Stimulated activated CD4-positive, alpha-beta T cell treated with anti-CD3 and anti-CD28 coated beads, Interleukin-1b, Interleukin-23, amount 100 ng/mL, for 1 hour (primary cell): ENCODE measurements around the gene ZNF474.

Experiments used
- DNase-seq, 2 donors: peaks; one replicate each; pipeline ENCODE4 v3.0.0-alpha.2; 2020; ENCODE audit warnings: low read depth in 2 of 2

Gene ZNF474

DNA sequence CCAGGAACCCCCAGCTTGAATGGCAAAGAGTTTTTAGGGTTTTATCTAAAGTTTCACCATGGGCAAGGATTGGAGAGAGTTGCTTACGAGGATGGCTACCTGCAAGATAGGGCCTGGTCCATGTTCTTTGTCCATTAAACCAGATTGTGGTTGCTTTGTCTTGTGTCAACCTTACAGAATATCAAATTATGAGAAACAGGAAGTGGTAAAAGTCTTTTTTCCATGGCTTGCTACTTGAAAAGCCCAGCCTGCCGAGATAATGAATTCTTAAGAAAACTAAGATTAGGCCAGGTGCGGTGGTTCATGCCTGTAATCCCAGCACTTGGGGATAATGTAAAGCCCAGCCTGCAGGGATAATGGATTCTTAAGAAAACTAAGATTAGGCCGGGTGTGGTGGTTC, 24.4 kb downstream of the ZNF474 start:
- no peak for DNase-seq

DNA sequence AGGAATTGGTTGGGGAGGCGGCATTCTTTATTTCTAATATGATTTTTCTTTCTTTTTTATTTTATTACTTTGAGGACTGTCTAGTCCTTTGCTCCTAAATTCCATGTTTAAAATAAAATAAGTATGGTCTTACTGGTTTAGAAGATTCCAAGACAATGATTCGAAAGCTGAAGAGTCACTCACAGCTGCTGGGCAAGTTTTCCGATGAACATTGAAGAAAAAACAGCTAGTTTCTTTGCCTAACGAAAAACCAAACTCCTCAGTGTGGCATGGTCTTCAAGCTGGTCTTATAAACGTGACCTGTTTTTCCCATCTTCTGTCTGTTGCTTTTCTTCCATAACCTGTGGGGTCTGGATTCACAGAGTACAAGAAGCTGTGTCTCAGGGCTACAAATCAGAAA, 25.1 kb downstream of the ZNF474 start:
- no peak for DNase-seq

DNA sequence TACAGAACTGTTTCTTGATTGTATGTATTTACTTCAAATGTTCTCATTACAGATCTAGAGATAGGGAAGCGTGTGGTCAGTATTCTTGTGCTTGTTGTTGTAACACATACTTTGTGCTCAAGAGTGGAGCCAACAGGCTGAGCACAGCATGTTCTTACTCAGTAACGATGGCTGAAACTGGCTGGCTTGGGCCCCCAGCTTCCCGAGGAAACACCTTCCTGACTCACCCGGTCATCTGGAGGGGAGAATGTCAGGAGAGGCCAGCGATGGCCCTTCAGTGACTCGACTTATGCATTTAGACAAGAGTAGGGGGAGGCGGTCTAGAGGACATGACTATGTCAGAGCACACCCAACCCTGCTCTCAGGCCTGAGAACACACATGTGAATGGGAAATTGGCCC, 25.6 kb downstream of the ZNF474 start:
- DNase-seq: no peak

DNA sequence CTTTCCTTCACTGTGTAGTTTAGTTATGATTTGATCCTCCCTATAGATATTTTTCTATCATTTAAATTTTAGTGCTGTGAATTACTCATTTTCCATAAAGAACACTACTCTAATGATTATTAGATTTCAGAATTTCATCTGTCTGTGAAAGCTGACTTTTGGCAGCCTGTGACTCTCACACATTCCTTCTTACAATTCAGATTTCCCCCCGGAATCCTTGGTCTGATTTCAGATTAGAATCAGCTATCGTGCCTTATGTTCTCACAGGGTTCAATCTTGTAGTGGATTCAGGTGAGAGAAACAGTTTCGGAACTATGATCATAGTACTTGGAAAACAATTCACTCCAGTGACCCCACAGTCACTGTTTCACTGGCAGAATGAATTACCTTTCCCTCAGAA, 26.2 kb downstream of the ZNF474 start:
- DNase-seq: no peak

DNA sequence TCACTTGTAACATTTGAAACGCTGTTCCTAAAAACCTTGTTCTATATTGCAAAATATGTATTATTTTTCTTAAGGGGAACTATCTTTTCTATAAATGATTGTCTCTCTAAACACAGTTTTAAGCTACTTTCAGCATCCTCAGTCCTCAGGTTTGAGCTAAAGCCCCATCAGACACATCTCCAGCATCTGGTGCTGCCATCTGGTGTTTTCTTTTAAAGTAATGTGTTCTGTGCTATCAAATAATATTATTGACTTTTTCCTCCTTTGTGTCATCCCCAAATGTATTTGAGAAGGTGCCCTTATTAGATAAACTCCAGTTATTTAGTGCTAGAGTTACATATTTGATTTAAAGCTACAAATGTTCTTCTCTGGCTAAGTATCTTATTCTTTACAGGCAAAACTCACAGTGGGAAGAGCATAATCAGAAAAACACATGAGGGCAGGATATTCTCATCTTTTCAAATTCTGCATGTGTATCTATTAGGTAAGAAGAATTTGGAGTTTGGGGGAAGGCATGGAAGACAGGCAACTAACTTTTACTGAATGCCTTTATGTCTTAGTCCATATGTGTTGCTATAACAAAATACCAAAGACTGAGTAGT, 27.5 kb downstream of the ZNF474 start:
- DNase-seq: no peak

DNA sequence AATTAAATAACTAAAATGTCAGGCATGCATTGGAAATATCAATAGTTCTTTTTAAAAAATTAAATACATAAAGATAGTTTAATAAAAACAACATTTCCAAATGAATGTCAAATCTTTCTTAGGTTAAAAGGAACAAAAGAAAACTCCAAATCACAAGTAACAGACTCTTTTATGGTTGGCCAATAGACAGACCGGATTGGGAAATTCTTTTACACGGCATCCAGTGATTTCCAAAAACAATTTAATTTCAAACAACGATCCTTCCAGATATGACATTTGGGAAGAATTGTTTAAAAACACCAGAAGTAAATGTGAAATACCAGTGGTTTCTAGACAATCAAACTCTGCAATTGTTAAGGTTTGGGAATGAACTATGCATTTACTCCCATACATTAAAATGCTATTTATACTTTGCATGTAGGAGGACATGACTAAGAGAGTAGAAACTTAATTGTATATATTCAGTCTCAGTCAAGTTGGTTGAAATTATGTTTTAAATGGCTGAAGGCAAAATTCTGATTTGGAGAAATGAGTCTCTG, 32.8 kb downstream of the ZNF474 start:
- DNase-seq: no peak

DNA sequence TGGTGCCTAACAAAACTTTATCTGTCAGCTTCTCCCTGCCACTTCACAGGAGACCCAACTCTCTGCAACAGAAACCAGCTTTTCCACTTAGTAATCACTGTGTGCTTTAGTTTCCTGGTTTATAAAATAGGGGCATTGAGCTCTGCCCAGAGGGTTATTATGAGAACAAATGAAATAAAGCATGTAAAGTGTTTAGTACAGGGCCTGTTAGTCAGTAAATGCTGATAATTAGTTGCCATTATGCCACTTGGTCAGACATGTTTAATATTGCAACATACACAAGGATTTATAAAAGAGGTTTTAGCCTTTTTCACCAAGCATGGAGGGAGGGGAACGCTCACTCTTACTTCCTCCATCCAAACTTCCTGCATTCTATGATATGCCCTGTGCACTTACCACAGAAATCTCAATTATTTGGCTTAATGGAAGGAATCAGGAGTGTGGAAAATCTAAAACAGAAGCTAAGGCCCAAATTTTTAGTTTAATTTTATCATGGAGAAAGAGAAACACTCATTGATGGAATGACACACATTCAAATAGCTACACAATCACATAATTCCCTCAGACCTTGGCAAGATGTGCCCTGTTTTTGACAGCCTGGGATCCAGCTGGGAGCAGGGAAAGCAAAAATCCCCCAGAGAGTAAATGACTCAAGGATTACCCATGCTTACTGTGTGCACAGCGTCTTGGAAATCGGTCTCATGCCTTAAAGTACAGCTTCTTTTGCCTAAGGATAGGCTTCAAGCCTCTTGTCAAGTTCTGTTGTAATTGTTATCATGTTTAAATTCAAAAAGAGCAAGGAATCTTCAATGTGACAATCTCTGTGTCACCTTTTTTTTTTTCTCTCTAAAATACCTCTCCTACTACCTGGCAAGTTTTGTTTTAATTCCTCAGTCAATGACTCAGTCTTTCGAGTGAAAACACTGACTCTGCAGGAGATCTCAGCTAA, 34.0 kb downstream of the ZNF474 start:
- no peak for DNase-seq

DNA sequence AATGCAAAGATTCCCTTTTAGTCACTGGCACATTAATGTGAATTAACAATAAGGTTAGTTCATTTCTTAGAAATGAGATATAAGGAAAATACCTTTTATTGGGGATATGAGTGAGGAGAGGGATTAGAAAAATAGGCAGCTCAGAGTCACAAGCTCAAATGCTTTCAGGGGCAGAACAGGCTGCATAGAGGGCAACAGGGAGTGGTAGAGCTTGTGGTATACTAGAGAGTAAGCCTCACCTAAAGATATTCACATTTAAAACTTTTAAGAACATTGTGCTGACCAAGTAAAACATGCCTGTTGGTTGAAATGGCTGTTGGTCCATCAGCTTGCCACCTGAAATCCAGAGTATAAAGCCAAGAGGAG, 34.7 kb downstream of the ZNF474 start:
- no peak for DNase-seq

DNA sequence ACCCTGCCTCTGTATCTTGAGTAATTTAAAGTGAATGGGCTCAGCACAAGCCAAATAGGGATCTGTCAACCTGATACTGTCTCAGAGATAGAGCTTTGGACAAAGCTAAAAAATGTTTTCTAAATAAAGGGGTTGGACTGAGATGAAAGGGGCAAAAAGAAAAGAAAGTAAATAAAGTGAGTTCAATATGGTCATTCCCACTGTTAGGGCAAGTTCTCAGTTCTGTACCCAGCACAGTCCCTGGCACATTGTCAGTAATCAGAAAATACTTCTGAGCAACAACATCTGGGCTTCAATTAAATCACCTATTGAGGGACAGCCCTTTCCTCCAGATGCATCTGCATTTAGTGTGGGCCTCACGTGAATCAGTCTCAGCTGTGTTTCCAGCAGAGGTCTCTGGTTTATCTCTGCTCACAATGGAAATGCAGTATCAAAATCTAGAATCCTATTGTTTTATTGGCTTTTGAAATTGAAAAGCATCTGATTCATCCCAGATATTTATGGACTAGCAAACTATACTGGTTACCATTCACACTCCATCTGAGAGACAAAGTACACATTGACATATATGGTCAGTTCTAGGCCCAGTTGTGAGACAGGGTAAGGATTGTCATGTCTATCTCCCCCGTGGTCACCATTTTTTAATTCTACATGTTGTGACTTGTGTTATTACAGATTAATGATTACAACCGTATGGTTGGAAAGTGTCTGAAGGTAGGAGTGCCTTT, 35.6 kb downstream of the ZNF474 start:
- DNase-seq: no peak

DNA sequence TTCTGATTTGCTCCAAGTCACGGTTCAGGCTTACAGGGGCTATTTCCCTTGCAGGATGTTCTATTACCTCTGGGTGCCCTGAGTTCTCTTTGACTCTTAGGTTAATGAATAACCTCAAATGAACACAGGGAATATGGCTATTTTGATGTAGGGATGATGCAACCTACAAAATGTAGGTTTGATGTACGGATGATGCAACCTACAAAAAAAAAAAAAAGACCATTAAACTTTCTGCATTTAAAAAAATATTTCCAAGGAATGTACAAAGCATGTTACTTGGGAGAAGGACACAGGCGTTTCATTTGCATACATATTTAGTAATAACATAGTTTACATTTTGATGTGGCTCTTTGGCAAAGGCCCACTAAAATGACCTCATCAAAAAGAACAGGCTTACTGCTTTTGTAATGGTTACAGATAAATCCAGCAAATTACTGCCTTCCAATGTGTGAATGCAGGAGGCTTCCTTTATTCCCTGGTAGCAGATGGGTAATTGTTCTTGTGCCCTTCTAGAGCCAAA, 36.3 kb downstream of the ZNF474 start:
- DNase-seq: no peak

DNA sequence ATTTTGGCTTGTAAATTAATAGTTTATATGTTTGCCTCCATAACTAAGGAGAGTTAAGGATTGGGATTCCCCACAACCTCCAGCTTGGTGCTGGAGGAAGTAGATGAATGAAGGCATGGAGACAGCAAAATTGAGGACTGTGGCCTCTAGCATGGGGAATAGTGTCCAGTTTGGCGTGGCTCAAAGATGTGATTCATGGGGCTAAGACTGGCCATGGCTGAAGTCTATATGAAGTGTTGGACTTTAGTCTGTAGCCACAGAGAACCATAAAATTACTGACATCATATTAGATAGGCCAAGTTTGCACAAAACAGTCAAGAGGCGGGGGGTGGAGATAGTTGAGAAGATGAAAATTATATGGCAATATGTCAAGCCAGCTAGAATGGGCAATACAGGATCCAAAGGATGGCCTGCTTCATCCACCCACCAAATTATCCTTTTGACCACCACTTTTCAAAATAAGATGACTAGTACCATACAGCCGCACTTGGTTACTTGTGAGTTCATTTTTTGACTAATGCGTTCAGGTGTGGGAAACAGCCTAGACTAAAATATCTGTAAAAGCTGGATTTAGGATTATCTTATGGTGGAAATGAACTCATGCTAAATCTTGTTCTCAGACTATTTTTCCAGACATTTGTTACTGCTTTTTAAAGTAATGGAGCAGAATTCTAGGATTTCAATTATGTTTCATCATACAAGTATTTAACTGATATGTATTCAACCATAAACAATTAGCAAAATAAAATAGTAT, 40.2 kb downstream of the ZNF474 start:
- no peak for DNase-seq

DNA sequence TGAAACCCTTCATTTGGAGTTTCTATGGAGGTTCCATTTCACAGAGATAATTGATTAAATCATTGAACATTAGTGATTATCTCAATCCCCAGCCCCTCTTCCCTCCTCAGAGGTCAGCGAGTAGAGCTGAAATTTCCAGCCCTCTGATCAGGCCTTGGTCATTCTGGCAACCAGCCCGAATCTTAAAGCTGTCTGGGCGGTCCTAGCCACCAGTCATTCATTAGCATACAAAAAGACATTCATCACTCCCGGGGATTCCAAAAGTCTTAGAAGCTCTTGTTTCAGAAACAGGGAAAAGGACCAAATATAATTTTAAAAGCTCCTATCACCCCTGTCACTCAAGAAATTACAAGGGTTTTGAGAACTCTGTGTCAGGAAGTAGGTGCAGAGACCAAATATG, 41.3 kb downstream of the ZNF474 start:
- no peak for DNase-seq

DNA sequence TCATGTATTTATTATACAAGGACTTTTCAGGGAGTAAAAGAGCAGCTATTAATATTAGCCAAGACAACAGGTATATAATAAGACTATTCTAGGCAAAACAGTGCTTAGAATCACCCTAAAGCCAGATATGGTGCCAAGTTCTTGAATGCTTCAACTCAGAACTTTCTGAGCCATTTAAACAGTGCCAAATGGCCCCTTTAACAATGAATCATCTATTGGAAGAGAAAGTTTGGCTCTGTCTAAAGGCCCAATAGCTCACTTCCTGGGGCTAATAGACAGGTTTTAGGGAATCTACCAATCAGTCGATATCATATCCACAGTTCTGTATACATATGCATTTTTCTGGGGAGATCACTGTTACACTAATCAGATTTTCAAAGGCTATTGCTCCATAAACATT, 42.9 kb downstream of the ZNF474 start:
- DNase-seq: no peak

DNA sequence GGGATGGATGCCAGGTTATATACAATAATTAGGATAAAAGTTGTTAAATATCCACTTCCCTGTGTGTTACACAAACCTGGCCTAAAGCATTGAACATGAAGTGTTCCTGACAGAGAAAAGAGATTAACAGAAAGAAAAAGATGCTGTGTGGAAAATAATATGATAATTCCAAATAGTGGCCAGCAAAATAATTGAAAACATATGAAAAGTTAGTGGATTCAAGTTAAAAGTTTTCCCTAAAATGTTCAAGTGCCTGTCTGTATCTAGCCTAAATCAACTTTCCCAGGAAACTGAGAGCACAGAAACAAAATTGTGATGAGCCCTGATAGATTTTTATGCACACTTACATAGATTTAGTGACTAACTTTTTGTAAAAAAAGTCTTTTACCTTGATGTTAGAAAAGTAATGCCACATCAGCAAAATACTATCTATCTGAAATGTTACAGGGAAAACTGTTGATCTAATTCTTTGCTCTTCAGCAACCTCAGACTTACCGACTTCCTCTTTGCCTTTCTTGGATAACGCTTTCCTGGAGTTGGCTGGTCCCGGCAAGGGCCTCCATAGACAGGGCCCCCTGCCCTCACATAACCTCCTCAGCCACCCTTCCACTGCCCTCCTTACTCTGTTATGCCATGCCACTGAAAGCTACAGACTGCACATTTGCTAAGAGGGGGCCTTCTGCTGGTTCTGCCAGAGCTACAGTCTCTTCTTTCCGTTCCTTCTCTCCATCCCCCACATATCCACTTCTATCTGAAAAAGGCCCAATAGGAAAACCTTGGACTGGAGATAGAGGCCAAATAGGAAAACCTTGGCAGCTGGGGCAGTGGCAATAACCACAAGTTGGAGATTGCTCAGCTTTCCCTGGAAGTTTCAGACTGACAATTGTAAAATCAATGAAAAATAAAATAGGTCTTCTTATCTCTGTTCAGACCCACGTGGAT, 44.4 kb downstream of the ZNF474 start:
- DNase-seq: no peak

DNA sequence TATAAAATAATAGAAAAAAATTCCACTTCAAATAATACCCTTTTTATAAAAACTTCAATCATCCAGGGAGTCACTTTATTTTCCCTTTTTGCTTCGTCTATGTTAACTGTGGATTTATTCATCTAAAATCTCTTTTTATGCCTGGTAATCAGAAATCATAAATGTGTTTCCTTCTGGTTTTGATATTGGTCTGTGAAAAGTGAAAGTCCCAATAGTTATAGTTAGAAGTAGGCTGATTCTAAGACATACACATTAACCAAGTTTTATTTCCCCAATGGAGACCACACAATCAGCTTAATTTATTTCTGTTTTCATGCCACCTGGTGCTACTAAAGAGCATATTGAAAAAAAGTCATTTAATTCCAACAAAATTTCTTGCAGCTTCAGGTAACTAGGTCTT, 45.7 kb downstream of the ZNF474 start:
- no peak for DNase-seq

DNA sequence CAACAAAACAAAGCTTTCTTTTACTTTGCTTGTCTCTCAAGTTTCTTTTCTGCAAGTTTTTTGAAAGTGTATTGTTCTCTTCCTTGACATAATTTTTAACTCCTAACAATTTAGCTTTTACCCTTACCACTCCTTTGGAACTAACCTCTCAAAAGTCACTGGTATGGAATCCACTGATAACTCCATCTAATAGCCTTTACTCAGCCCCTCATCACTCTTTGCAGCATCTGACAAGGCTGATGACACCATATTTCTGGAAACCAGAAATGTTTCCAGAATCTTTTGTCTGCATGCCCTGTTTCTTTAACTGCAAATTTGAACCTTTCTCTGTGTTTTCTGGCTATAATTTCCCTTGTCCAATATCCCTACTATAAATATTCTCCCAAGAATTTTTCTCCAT, 46.5 kb downstream of the ZNF474 start:
- DNase-seq: no peak

DNA sequence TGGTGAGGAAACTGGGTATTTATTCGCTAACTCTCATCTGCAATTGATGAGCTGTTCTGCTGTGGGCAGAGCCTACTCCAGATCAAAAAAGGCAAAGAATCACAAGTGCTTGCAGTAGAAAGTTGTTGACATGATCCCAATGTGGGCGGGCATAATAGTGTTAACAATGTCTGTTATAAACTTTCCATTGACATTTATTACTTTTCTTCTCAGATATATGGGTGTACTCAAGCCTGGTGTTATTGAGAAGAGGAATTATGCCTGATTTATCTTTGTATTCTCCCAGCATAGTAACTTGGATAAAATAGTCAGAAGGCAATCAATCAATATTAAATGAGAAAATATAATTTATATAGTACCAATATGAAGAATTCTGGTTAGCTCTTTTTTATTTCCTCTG, 47.8 kb downstream of the ZNF474 start:
- DNase-seq: no peak

DNA sequence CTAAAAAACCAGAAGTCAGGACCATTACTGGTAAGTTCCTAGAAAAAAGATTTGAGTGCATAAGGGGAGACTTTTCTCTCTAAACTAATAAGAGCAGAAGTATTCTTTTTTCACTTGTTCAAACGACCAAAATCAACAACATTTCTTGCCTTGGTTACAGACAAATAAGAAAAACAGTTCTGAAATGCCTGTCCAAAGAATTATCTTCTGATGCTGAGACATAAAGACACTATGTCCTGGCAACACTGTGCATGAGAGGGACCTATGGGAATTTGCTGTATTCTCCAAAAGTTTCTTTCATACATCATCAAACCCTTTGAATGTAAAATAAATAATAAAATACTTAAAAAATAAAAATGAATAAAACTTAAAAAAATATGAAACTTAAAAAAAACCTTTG, 50.4 kb downstream of the ZNF474 start:
- DNase-seq: no peak

DNA sequence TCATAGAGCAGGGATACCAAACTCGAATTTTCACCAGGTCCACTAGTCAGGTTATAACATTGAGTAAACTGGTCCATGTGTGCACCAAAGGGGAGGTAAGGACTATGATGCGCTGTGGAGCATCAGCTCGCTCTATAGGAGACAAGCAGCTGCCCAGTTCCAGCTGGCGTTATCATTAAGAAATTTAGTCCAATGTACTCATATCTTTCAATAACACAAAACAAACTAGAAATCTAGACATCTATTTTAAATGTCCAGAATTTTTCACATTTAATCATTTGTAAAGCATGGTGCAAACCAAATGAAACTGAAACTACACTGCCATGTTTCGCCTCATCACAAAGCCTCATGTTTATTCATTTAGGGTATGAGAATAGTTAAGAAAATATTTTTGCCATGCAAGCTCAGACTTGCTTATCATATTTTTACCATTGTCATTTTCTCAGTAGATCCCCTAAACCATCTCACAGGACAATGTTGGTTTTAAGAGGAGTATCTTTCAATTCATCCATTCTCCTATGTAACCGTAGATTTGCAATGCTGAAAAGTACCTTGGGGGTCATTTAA, 50.9 kb downstream of the ZNF474 start:
- no peak for DNase-seq
